SK-N-SH treated with all-trans-retinoic acid at 6 μM for 48 hours (cell line): ENCODE results near the gene PPP1R7.

Experiments used
- ATAC-seq: fragments of 200-7000 bp; cut with Tn5 transposase; 3 replicates; pipeline ENCODE4 v1.9.1; 2020; ENCODE audit warnings: mild to moderate bottlenecking, moderate library complexity
- ARNTL ChIP-seq: fragments of 450-650 bp; formaldehyde crosslinking; IDR thresholded peaks from 2 replicates; pipeline ENCODE4 v1.5.0; 2020; ENCODE audit warnings: low read depth, mild to moderate bottlenecking, moderate library complexity, borderline replicate concordance
- CREB5 ChIP-seq: fragments of 250-450 bp; sonication (Bioruptor Pico); IDR thresholded peaks from 2 replicates; pipeline ENCODE4 v1.5.1; 2020; ENCODE audit warnings: low read depth, mild to moderate bottlenecking, moderate library complexity
- CSDC2 ChIP-seq: fragments of 250-450 bp; sonication (Bioruptor Pico); IDR thresholded peaks from 2 replicates; pipeline ENCODE4 v1.5.0; 2020; ENCODE audit warnings: mild to moderate bottlenecking, moderate library complexity
- CSRNP3 ChIP-seq: fragments of 250-450 bp; sonication (Bioruptor Pico); IDR thresholded peaks from 2 replicates; pipeline ENCODE4 v1.5.1; 2021; ENCODE audit warnings: mild to moderate bottlenecking, moderate library complexity
- ESRRG ChIP-seq: fragments of 250-450 bp; sonication (Bioruptor Pico); IDR thresholded peaks from 2 replicates; pipeline ENCODE4 v1.6.1; 2021; ENCODE audit warnings: mild to moderate bottlenecking
- GLIS3 ChIP-seq: fragments of 250-450 bp; sonication (Bioruptor Pico); IDR thresholded peaks from 2 replicates; pipeline ENCODE4 v1.5.0; 2020; ENCODE audit warnings: mild to moderate bottlenecking, moderate library complexity
- ISL1 ChIP-seq: fragments of 250-450 bp; sonication (Bioruptor Pico); IDR thresholded peaks from 2 replicates; pipeline ENCODE4 v2.1.2; 2022; ENCODE audit warnings: mild to moderate bottlenecking, moderate library complexity
- PATZ1 ChIP-seq: fragments of 250-450 bp; sonication (Bioruptor Pico); IDR thresholded peaks from 2 replicates; pipeline ENCODE4 v1.8.0; 2020; ENCODE audit warnings: mild to moderate bottlenecking, moderate library complexity, borderline replicate concordance
- POU6F1 ChIP-seq: fragments of 250-450 bp; sonication (Bioruptor Pico); IDR thresholded peaks from 2 replicates; pipeline ENCODE4 v1.8.0; 2021; ENCODE audit warnings: low read depth, mild to moderate bottlenecking, moderate library complexity, borderline replicate concordance
- RARB ChIP-seq: fragments of 250-450 bp; sonication (Bioruptor Pico); IDR thresholded peaks from 2 replicates; pipeline ENCODE4 v1.8.0; 2021; ENCODE audit warnings: mild to moderate bottlenecking, moderate library complexity
- SNAI2 ChIP-seq: fragments of 250-450 bp; sonication (Bioruptor Pico); IDR thresholded peaks from 2 replicates; pipeline ENCODE4 v1.5.0; 2020; ENCODE audit warnings: mild to moderate bottlenecking, moderate library complexity
- TCF4 ChIP-seq: fragments of 250-450 bp; sonication (Bioruptor Pico); IDR thresholded peaks from 2 replicates; pipeline ENCODE4 v1.8.0; 2021; ENCODE audit warnings: mild to moderate bottlenecking, moderate library complexity, borderline replicate concordance
- TOX ChIP-seq: fragments of 250-450 bp; sonication (Bioruptor Pico); IDR thresholded peaks from 2 replicates; pipeline ENCODE4 v1.8.0; 2021; ENCODE audit warnings: mild to moderate bottlenecking, moderate library complexity, borderline replicate concordance
- TSHZ2 ChIP-seq: fragments of 250-450 bp; sonication (Bioruptor Pico); IDR thresholded peaks from 2 replicates; pipeline ENCODE4 v1.5.0; 2020; ENCODE audit warnings: mild to moderate bottlenecking, moderate library complexity
- ZC3H10 ChIP-seq: fragments of 250-450 bp; sonication (Bioruptor Pico); IDR thresholded peaks from 2 replicates; pipeline ENCODE4 v1.5.1; 2021; ENCODE audit warnings: mild to moderate bottlenecking, moderate library complexity
- ZFP3 ChIP-seq: fragments of 250-450 bp; sonication (Bioruptor Pico); IDR thresholded peaks from 2 replicates; pipeline ENCODE4 v1.5.0; 2020; ENCODE audit warnings: mild to moderate bottlenecking, moderate library complexity
- ZFP30 ChIP-seq: fragments of 450-650 bp; formaldehyde crosslinking; IDR thresholded peaks from 2 replicates; pipeline ENCODE4 v1.5.0; 2022; ENCODE audit warnings: mild to moderate bottlenecking, moderate library complexity
- ZNF565 ChIP-seq: fragments of 450-650 bp; formaldehyde crosslinking; conservative IDR thresholded peaks from 2 replicates; pipeline ENCODE4 v1.5.0; 2020; ENCODE audit warnings: low read depth, mild to moderate bottlenecking, moderate library complexity
- ZNF8 ChIP-seq: fragments of 450-650 bp; formaldehyde crosslinking; IDR thresholded peaks from 2 replicates; pipeline ENCODE4 v1.5.0; 2020; ENCODE audit warnings: mild to moderate bottlenecking, moderate library complexity

Gene PPP1R7

GRCh38 chr2:241205086-241205485 lies 54.8 kb downstream of the PPP1R7 start (continued):
- no peak for TF ChIP-seq CREB5 (CRISPR knock-in tag)

- TF ChIP-seq GLIS3 (CRISPR knock-in tag) (no peak), ZNF565 (CRISPR knock-in tag) (no peak), CSDC2 (CRISPR knock-in tag) (no peak), ZFP30 (CRISPR knock-in tag) (no peak), CSRNP3 (no peak), TOX (CRISPR knock-in tag) (no peak), POU6F1 (CRISPR knock-in tag) (no peak), ESRRG (no peak), TSHZ2 (CRISPR knock-in tag) (no peak), ISL1 (no peak), CREB5 (CRISPR knock-in tag) (no peak)
- ATAC-seq = no peak
Measured at GRCh38 chr2:241207151-241207550, 56.9 kb downstream of the PPP1R7 start.

GRCh38 chr2:241207641-241208040 lies 57.4 kb downstream of the PPP1R7 start:
- no peak for ATAC-seq
- TF ChIP-seq CSDC2 (CRISPR knock-in tag) (no peak), ZFP30 (CRISPR knock-in tag) (no peak), ZNF8 (CRISPR knock-in tag) (no peak), ZFP3 (CRISPR knock-in tag) (no peak), ISL1 (no peak), ZC3H10 (CRISPR knock-in tag) (no peak), TCF4 (CRISPR knock-in tag) (no peak), ARNTL (CRISPR knock-in tag) (no peak), RARB (CRISPR knock-in tag) (no peak), PATZ1 (CRISPR knock-in tag) (no peak), SNAI2 (no peak), POU6F1 (CRISPR knock-in tag) (no peak)
